ENCODE data around the gene SIL1.

DNA sequence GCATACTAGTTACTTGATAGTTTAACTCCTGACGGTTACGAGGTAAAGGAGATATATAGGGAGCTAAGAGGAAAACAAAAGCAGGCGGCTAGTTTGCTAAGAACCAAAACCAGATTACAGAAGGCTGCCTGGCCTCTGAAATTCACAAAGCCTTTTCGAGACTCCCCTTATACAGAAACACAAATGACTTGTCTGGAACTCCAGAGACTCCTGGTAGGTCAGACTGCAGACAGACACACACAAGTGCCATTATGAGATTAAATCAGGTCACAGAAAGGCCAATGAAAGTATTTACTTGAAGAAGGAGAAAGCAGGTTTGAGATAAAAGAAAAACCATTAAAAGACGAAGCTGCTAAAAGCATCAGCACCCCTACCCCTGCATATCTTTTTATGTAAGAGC lies 180.5 kb downstream of the SIL1 start:
- TF ChIP-seq, protein P1, sequence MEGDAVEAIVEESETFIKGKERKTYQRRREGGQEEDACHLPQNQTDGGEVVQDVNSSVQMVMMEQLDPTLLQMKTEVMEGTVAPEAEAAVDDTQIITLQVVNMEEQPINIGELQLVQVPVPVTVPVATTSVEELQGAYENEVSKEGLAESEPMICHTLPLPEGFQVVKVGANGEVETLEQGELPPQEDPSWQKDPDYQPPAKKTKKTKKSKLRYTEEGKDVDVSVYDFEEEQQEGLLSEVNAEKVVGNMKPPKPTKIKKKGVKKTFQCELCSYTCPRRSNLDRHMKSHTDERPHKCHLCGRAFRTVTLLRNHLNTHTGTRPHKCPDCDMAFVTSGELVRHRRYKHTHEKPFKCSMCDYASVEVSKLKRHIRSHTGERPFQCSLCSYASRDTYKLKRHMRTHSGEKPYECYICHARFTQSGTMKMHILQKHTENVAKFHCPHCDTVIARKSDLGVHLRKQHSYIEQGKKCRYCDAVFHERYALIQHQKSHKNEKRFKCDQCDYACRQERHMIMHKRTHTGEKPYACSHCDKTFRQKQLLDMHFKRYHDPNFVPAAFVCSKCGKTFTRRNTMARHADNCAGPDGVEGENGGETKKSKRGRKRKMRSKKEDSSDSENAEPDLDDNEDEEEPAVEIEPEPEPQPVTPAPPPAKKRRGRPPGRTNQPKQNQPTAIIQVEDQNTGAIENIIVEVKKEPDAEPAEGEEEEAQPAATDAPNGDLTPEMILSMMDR (IDR thresholded peaks at IDR 0.05): no peak
- no peak for TF ChIP-seq POLR2AphosphoS5 (IDR thresholded peaks at IDR 0.05)
- no peak for TF ChIP-seq EP300 (IDR thresholded peaks at IDR 0.05)
